ENCODE results near the gene C4orf50. TPM values are rescaled to one million over a fixed set of nuclear protein-coding genes. Genes with fewer than 3 reads are reported as not detected.

Gene C4orf50
- total RNA-seq, 1 donor from 2014 or later: 0.12 TPM

DNA sequence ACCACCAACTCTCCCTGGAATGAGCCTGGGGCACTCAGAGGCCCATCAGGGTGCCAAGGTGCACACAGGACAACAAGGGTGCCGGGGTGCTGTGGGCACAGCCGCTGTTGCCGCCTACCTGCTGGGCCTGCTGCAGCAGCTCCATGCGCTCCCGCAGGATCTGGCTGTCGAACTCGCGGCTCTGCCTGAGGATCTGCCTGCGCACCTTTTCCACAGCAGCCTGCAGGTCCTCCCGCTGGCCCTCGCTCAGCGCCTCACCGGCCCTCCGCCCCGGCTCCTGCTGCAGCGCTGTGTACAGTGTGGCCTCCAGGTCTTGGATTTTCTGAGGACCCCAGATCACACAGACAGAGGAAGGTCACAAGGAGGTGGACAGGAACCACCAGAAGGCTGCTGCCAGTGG, 17.6 kb upstream of the C4orf50 start:
- Histone ChIP-seq H3K36me3 (no peaks in the 10 kb centered on the region), H3K4me3 (no peak overlapping the region), H3K9me3 (no peaks in the 10 kb centered on the region), H3K4me1 (peaks cover 3% of the 10 kb centered on the region), H3K27me3 (no peaks in the 10 kb centered on the region), H3K27ac (no peak overlapping the region)
- intact Hi-C loops (cut with DNase I): no loop called here
- ATAC-seq (peak; percentile 30), DNase-seq (no peak)
- TF ChIP-seq CTCF (IDR thresholded peaks at IDR 0.05): no peak

DNA sequence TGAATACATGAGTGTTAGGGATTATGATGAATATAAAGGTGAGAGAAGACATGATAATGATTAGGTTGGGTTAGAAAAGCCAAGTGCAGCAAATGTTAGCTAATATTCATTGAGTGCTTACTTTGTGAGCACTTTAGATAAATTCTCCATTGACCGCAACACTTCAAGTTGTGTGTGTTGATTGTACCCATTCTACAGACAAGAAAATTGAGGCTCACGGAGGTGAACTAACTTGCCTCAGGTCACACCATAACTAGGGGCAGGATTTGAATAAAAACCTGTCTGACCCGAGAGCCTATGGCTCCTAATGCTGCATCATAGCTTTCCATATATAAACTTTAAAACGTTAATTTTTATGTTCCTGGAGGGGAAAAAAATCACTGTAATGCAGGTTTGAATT, 15.2 kb upstream of the C4orf50 start:
- ATAC-seq: no peak
- Histone ChIP-seq H3K27me3 (no peaks in the 10 kb centered on the region), H3K36me3 (no peaks in the 10 kb centered on the region), H3K9me3 (no peaks in the 10 kb centered on the region), H3K4me3 (no peak overlapping the region), H3K27ac (no peak overlapping the region), H3K4me1 (peaks cover 3% of the 10 kb centered on the region)
- intact Hi-C loops (cut with DNase I): no loop called here
- no peak for TF ChIP-seq CTCF (IDR thresholded peaks at IDR 0.05)
- no peak for DNase-seq

DNA sequence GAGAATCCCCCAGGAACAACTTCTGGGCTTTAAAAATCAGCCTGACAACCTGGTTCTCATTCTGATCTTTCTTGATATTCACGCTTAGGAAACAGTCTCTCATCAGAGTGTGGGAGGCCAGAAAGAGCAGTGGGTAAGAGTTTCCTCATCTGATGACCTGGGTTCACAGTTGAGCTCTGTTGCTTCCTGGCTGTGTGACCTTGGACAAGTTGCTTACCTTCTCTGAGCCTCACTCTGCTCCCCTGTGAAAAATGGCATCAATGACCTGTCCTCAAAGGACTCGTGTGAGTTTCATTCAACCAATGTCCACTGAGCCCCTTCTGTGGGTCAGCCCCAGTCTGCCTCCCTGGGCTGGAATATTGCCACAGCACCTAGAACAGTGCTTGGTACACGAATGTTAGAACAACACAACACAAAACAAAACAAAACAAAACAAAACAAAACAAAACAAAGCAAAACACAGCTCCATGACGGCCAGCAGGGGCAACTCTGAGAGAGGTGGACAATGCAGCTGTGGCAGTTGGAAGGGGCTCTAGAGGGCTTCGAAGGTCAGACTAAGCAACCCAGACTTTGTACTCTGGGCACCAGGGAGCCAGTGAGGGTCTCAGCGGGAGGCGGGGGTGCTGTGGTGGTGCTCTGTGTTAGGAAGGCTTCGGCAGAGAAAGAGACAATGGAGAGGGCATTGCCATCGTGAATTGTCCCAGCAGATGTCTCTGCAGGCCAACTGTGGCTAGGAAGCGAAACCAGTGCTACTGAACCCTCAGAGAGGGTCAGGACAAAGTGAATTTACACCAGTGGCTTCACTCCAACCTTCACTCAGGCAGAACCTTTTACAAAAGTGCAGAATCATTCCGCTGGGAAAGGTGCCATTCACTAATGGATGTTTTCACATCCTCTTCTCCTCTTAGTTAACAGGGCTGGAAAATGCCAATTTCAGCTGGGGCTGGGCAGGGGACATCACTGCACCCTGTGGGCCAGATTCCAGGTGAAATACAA, 14.3 kb upstream of the C4orf50 start:
- Histone ChIP-seq H3K27ac (no peak overlapping the region), H3K27me3 (no peaks in the 10 kb centered on the region)
- ATAC-seq: peak; percentile 32

GRCh38 chr4:6031846-6032245, 13.6 kb upstream of the C4orf50 start:
- intact Hi-C loops (cut with DNase I): no loop called here

More for the DNA sequence above, 14.3 kb upstream of the C4orf50 start:
- peaks cover 3% of the 10 kb centered on the region for H3K4me1 ChIP-seq
- no peak for DNase-seq
- TF ChIP-seq CTCF (IDR thresholded peaks at IDR 0.05): no peak
- no peaks in the 10 kb centered on the region for H3K9me3 ChIP-seq
- H3K4me3 ChIP-seq: no peak overlapping the region
- intact Hi-C loops (cut with DNase I): no loop called here
- no peaks in the 10 kb centered on the region for H3K36me3 ChIP-seq

DNA sequence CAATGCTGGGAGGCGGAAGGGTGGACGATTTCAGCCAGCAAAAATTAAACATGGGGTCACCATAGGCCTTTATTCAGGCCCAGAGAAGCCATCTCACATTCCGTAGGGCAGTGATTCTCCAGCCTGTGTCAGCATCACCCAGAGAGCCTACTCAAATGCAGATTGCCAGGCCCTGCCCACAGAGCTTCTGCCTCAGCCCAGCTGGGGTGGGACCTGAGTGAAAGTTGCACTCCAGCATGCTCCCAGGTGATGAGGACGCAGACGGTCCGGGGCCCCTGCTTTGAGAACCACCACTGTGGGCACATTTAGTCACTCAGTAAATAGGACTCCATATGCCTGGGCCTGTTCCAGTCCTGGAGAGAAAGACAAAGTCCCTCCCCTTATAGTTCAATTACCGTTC, 12.4 kb upstream of the C4orf50 start:
- intact Hi-C loops (cut with DNase I): no loop called here
- no peak overlapping the region for H3K4me3 ChIP-seq
- no peak overlapping the region for H3K27ac ChIP-seq
- ATAC-seq (no peak), DNase-seq (no peak)
- H3K27me3 ChIP-seq: no peaks in the 10 kb centered on the region
- TF ChIP-seq CTCF (IDR thresholded peaks at IDR 0.05): no peak
- no peaks in the 10 kb centered on the region for H3K36me3 ChIP-seq
- H3K9me3 ChIP-seq: no peaks in the 10 kb centered on the region
- peaks cover 3% of the 10 kb centered on the region for H3K4me1 ChIP-seq

More at GRCh38 chr4:6031846-6032245, 13.6 kb upstream of the C4orf50 start:
- no peak for TF ChIP-seq CTCF (IDR thresholded peaks at IDR 0.05)
- no peaks in the 10 kb centered on the region for H3K36me3 ChIP-seq
- DNase-seq: no peak
- H3K9me3 ChIP-seq: no peaks in the 10 kb centered on the region
- no peak overlapping the region for H3K27ac ChIP-seq
- peaks cover 3% of the 10 kb centered on the region for H3K4me1 ChIP-seq
- H3K4me3 ChIP-seq: no peak overlapping the region
- no peaks in the 10 kb centered on the region for H3K27me3 ChIP-seq
- no peak for ATAC-seq

Data from upper lobe of right lung (tissue), 1 donor.